Putamen (tissue), 1 donor: ENCODE measurements around the gene SPINK2.

Experiments used
- DNase-seq: peaks from one replicate; pipeline ENCODE4 v3.0.0-alpha.2; 2016; ENCODE audit warnings: low spot score

The SPINK2 gene

GRCh38 chr4:56821381-56822243 is at the start of gene SPINK2:
Gene SPINK2, minus strand, starts transcription at chr4:56821701. Its CDS starts 39 bp downstream, at chr4:56821662.
- DNase-seq, result no peak

GRCh38 chr4:56870946-56871345 is 49.4 kb upstream of the SPINK2 start:
- no peak for DNase-seq

GRCh38 chr4:56863441-56864139 is 42.1 kb upstream of the SPINK2 start:
- no peak for DNase-seq

GRCh38 chr4:56861360-56861759 is 39.9 kb upstream of the SPINK2 start:
- no peak for DNase-seq

- DNase-seq, result no peak
These were observed 39.3 kb upstream of the SPINK2 start for GRCh38 chr4:56860781-56861180.

- DNase-seq, result no peak
These were observed 38.3 kb upstream of the SPINK2 start for GRCh38 chr4:56859841-56860240.

GRCh38 chr4:56857601-56858309 is 36.3 kb upstream of the SPINK2 start:
- DNase-seq, result no peak

- DNase-seq, result no peak
These were observed 35.2 kb upstream of the SPINK2 start for GRCh38 chr4:56856656-56857055.

GRCh38 chr4:56850910-56851309 is 29.4 kb upstream of the SPINK2 start:
- DNase-seq, result no peak

- no peak for DNase-seq
These were observed 23.5 kb upstream of the SPINK2 start for GRCh38 chr4:56844802-56845580.

GRCh38 chr4:56843421-56843899 is 22.0 kb upstream of the SPINK2 start:
- no peak for DNase-seq

GRCh38 chr4:56840559-56840958 is 19.1 kb upstream of the SPINK2 start:
- DNase-seq, result no peak

- no peak for DNase-seq
These were observed 7.5 kb upstream of the SPINK2 start for GRCh38 chr4:56828784-56829535.

- DNase-seq, result no peak
These were observed 2.6 kb upstream of the SPINK2 start for GRCh38 chr4:56823933-56824600.

GRCh38 chr4:56818797-56819196 is 2.7 kb downstream of the SPINK2 start:
- DNase-seq, result no peak

GRCh38 chr4:56817840-56818491 is 3.5 kb downstream of the SPINK2 start:
- DNase-seq, result no peak

GRCh38 chr4:56806666-56807065 is 14.8 kb downstream of the SPINK2 start:
- DNase-seq, result no peak

GRCh38 chr4:56804551-56804950 is 16.9 kb downstream of the SPINK2 start:
- no peak for DNase-seq

- no peak for DNase-seq
These were observed 18.0 kb downstream of the SPINK2 start for GRCh38 chr4:56803471-56803870.
